ENCODE data around the gene OSBPL1A.

- TF ChIP-seq, protein P1, sequence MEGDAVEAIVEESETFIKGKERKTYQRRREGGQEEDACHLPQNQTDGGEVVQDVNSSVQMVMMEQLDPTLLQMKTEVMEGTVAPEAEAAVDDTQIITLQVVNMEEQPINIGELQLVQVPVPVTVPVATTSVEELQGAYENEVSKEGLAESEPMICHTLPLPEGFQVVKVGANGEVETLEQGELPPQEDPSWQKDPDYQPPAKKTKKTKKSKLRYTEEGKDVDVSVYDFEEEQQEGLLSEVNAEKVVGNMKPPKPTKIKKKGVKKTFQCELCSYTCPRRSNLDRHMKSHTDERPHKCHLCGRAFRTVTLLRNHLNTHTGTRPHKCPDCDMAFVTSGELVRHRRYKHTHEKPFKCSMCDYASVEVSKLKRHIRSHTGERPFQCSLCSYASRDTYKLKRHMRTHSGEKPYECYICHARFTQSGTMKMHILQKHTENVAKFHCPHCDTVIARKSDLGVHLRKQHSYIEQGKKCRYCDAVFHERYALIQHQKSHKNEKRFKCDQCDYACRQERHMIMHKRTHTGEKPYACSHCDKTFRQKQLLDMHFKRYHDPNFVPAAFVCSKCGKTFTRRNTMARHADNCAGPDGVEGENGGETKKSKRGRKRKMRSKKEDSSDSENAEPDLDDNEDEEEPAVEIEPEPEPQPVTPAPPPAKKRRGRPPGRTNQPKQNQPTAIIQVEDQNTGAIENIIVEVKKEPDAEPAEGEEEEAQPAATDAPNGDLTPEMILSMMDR (IDR thresholded peaks at IDR 0.05), result no peak
- TF ChIP-seq EP300 (IDR thresholded peaks at IDR 0.05; ENCODE audit: low read depth) (no peak), POLR2AphosphoS5 (IDR thresholded peaks at IDR 0.05) (no peak), POLR2A (IDR thresholded peaks at IDR 0.05) (no peak)
Observed at GRCh38 chr18:24214913-24215312, 182.7 kb downstream of the OSBPL1A start.

Measured in transverse colon (tissue), 4 donors.